Stimulated activated CD4-positive, alpha-beta T cell treated with anti-CD3 and anti-CD28 coated beads, Interleukin-2, amount 100 ng/mL, for 48 hours (primary cell): ENCODE data around the gene PAPLN.
"Not testable (repeated sequence)": the region's sequence is repeated elsewhere in the genome, so short reads cannot be mapped to it uniquely, and the experiment has no call there.

Experiments used
- DNase-seq, 2 donors: peaks; one replicate each; pipeline ENCODE4 v3.0.0-alpha.2; 2020

The PAPLN gene

GRCh38 chr14:73237219-73237785 is at the start of gene PAPLN:
Gene PAPLN, plus strand, starts transcription at chr14:73237506. Its CDS starts 2,273 bp downstream, at chr14:73239779.
- DNase-seq: no peak

- DNase-seq: no peak
Observed at GRCh38 chr14:73188501-73188911, 48.8 kb upstream of the PAPLN start.

- DNase-seq: no peak
Observed at GRCh38 chr14:73189651-73190050, 47.7 kb upstream of the PAPLN start.

GRCh38 chr14:73191441-73191840 is 45.9 kb upstream of the PAPLN start:
- no peak for DNase-seq

GRCh38 chr14:73194306-73194705 is 43.0 kb upstream of the PAPLN start:
- not testable (repeated sequence) for DNase-seq

- DNase-seq: no peak
Observed at GRCh38 chr14:73198253-73198652, 39.1 kb upstream of the PAPLN start.

GRCh38 chr14:73203527-73203926 is 33.8 kb upstream of the PAPLN start:
- DNase-seq: no peak

GRCh38 chr14:73207615-73208014 is 29.7 kb upstream of the PAPLN start:
- no peak for DNase-seq

- no peak for DNase-seq
Observed at GRCh38 chr14:73208390-73208789, 28.9 kb upstream of the PAPLN start.

GRCh38 chr14:73208846-73209245 is 28.5 kb upstream of the PAPLN start:
- no peak for DNase-seq

GRCh38 chr14:73209953-73210352 is 27.4 kb upstream of the PAPLN start:
- no peak for DNase-seq

GRCh38 chr14:73211251-73212040 is 25.9 kb upstream of the PAPLN start:
- DNase-seq: no peak

GRCh38 chr14:73216030-73216429 is 21.3 kb upstream of the PAPLN start:
- no peak for DNase-seq

- DNase-seq: no peak
Observed at GRCh38 chr14:73217411-73217810, 19.9 kb upstream of the PAPLN start.

GRCh38 chr14:73220061-73220460 is 17.2 kb upstream of the PAPLN start:
- DNase-seq: no peak

- DNase-seq: no peak
Observed at GRCh38 chr14:73220634-73221033, 16.7 kb upstream of the PAPLN start.

- DNase-seq: no peak
Observed at GRCh38 chr14:73221945-73222344, 15.4 kb upstream of the PAPLN start.

- DNase-seq: no peak
Observed at GRCh38 chr14:73223049-73223448, 14.3 kb upstream of the PAPLN start.

- DNase-seq: no peak
Observed at GRCh38 chr14:73225496-73225895, 11.8 kb upstream of the PAPLN start.

- DNase-seq: no peak
Observed at GRCh38 chr14:73227812-73228781, 9.2 kb upstream of the PAPLN start.

- DNase-seq: no peak
Observed at GRCh38 chr14:73230051-73230450, 7.3 kb upstream of the PAPLN start.

- DNase-seq: no peak
Observed at GRCh38 chr14:73231981-73232851, 5.1 kb upstream of the PAPLN start.
